Glomerular endothelial cell (primary cell): ENCODE data around the gene GNL2. TPM values are rescaled to one million over a fixed set of nuclear protein-coding genes. Genes with fewer than 3 reads are reported as not detected.

Source experiments
- DNase-seq: peaks from one replicate; pipeline ENCODE4 v3.0.0-alpha.2; 2011; ENCODE audit warnings: low read depth, low spot score; ENCODE audit errors: extremely low read depth
- total RNA-seq: library from RNA; depleted of rRNA; stranded (reverse); fragments of >200 nt; gene quantifications from 2 replicates; pipeline ENCODE4 v1.2.3, GENCODE V29; 2015

GNL2 gene
- 40.6 and 55.2 TPM in 2 replicates for total RNA-seq

- peak; percentile 66 for DNase-seq
Measured at GRCh38 chr1:37595440-37596181, at the start of gene GNL2. Gene GNL2 (minus strand): TSS chr1:37595937. CDS start chr1:37595822, 115 bp downstream.

DNA sequence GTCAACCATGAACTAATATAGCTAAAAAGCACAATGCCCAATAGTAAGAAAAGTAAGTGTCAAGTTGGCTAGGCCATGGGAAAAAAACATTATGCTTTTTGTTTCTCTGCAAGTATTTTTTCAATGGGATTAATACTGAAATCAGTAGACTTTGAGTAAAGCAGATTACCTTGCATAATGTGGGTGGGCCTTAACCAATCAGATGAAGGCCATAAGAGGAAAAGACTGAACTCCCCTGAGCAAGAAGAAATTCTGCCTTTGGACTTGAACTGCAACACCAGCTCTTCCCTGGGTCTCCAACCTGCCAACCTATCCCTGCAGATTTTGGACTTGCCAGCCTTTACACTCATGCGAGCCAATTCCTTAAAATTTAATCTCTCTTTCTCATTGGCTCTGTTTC, 45.3 kb upstream of the GNL2 start:
- no peak for DNase-seq

DNA sequence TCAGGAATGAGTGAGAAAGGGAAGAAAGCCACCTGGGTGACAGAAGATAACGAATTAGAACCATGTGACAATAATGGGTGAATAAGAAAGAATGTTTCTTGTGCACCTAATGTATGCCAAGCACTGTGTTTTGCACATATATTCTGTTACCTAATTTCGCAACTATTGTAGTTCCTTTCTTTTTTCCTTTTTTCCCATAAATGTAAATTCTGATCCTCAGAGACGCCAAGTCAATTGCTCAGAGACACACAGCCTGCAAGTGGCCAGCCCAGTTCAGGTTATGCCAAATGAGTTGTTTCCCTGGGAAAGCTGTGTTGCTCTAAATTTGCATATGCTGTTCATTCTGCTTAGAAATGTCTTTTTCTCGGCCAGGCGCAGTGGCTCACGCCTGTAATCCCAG, 40.7 kb upstream of the GNL2 start:
- no peak for DNase-seq

DNA sequence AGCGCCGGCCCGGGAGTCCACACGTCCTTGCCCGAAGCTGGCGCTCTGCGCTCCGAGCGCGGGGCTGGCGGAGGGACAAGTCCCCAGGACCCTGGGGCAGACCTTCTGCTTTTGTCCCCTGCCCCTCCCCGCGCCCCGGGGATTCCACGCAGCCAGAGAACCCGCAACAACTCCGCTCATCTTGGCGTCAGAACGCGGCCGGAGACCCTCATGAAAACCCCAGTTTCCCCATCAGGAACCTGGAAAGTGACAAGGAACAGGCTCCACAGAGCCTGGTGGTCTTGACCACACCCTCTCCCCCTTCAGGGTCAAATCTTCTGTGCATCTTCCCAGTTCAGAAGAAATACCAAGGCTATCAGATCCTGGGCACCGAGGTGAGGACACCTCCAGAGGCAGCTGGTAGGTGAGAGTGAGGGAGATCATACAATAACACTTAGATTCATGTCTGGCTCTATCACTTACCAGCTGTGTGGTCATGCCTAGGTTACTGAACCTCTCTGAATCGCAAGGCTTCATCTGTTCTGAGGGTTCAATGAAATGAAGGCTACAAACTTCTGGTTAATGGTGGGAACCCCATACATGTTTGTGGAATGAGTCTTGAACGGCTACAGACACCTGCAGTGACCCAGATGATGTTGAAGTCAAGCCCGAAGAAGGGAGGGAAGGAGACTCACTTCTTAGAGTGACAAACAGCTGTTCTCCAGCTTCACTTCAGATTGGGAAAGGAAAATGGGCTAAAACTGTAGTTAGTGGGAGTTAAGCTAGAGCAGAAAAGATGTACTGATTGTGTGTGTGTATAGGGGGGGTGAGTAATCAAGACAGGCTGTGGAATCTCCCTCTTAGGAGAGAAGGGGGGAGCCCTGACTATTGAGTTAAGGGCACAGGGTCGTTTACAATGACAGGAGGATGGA, 39.5 kb upstream of the GNL2 start:
- DNase-seq = no peak

DNA sequence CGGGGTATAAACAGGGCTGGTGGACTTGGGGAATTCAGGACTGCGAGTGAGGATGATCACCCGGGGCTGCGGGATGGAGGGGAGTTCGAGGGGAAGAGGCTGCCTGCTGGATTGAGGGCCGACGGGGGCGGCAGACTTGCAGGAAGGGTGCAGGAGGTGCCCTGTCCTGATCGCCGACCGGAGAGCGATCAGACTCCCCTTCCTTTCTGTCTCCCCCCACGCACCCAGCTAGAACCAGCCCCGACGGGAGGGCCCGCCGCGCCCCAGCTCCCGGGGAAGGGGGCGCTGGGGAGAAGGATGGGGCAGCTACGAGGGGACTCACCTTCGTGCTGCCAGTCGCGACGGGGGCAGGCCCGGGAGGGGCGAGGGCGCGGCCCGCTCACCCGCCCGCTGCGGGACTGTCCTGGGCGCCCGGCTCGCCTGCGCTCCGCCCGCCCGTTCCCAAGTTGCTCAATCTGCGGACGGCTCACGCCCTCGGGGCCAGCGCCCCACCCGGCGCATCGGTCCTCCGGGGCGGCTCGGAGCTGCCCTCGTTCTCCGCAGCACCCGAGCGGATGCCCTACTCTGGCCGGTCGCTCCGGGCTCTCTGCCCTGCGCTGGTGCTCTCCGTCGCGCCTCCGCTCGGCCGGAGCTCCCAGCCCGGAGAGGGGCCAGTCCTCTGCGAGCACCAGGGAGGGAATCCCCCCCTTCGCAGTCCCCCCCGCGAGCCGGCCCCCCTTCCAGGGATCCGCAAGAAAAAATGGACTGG, 38.7 kb upstream of the GNL2 start, which contains the start of gene RSPO1:
TSS of gene RSPO1 (minus strand) at position 649 of the 748 bp plus-strand sequence. CDS start 5,231 bp downstream, outside the sequence.
- no peak for DNase-seq

DNA sequence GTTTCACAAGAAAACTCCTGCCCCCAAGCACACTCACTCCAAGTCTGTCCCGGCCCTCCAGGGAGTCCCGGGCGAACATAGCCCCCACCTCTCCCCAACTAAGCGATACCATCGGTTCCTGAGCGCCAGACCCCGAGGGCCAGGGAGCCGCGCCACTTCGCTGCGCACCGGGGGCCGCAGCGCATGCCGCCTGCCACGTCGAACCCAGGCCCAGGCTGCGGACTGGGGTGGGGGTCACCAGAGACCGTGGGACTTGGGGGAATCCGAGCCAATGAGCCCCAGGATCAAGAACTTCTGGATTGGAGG, 38.2 kb upstream of the GNL2 start:
- DNase-seq = no peak

DNA sequence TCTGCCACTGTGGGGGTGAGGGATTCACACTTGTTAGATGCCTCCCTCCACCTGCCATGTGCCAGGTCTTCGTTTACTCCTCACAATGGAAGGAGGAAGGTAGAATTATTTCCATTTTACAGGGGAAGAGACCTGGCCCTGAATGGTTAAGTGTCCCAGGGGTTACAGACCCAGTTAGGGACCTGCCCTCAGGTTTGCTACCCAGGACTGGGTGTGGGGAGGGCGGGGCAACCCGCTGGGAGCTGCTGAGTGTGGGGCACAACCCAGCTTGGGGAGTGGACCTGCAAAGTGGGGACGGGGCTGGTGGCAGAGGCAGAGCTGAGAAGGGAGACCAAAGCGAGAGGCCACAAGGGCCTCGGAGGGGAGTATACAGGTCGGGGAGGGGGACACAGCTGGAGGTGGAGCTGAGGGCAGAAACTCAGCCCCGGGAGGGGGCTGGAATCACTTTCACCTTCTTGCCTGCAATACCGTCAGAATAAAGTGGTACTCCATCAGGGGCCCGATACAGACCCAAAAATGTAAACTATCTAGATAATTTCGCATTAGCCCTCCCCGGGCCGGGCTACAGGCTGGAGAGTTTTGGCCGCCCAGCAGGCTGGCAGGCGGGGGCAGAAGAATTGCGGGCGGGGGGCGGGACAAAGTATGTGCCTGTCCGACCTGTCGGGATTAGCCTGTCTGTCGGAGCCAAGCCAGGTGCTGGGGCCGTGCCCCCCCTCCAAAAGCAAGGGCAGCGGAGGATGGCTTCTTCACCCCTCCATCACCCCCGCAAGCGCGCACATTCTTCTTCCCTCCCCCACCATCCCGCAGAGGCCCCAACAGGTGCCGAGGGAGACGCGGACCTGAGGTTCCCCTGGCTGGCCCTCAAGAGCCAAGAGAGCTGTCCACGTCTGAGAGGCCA, 37.6 kb upstream of the GNL2 start:
- no peak for DNase-seq

GRCh38 chr1:37631036-37631435, 35.3 kb upstream of the GNL2 start:
- no peak for DNase-seq

DNA sequence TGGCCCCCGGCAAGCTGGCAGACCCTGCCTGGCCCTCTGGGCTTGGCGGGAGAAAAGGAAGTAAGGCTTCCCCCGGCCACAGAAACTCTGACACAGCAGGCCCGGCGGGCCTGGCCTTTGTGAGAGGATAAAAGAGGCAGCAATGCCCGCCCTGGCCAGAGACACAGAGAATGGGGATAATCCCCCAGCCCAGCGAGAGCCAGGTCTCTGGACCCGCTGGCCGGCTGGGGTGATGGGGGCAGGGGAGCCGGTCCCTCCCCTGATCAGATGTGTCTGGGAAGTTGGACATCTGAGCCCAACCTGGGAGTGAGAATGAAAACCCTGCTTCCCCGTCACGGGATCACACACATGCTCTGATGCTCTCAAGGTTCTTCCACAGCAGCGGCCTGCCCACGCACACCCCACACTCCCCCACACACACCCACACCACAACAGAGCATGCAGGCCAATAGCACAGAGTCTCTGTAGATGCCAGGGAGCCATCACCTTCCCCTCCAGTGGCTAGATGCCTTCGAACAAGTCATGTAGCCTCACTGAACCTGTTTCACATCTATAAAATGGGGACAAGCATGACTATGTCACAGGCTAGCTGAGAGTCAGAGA, 34.8 kb upstream of the GNL2 start:
- DNase-seq = no peak

GRCh38 chr1:37629726-37630425, 34.1 kb upstream of the GNL2 start:
- no peak for DNase-seq

GRCh38 chr1:37629008-37629407, 33.3 kb upstream of the GNL2 start:
- no peak for DNase-seq

DNA sequence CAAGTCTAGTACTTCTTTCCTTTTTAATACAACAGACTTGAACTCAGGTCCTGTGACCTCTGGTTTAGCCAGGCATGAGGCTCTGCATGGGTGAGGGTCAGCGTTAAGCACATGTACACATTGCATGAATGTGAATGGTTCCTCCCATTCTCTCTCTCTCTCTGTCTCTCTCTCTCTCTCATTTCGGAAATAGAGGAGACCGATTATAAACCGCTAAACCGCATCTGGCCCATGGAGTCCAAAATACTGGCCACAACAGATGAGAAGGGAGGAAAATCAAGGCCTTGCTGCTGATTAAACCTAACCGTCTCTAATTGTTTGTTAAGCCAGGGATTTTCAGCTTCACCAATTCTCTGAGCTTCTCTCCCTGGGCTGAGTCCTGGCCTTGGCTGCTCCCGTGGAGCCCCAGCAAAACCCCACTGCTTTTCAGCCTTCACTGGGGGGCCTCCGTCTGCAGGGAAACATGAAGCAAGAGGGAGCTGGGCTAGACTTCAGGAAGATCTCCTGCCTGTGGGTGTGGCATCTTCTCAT, 32.4 kb upstream of the GNL2 start:
- DNase-seq = no peak

DNA sequence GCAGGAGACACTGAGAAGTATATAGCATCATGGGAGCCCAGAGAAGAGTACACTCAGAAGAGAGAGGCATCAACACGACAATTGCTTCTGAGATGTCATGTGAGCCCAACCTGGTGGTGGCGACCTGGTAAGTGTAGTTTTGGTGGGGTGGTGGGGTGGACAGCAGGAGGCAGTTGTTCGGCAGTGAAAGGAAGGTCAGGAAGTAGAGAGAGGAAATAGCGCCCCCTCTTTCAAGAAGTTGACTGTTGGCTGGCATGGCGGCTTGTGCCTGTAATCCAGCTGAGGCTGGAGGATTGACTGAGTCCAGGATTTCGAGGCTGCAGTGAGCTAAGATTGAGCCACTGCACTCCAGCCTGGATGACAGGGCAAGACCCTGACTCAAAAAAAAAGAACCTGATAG, 26.4 kb upstream of the GNL2 start:
- no peak for DNase-seq

DNA sequence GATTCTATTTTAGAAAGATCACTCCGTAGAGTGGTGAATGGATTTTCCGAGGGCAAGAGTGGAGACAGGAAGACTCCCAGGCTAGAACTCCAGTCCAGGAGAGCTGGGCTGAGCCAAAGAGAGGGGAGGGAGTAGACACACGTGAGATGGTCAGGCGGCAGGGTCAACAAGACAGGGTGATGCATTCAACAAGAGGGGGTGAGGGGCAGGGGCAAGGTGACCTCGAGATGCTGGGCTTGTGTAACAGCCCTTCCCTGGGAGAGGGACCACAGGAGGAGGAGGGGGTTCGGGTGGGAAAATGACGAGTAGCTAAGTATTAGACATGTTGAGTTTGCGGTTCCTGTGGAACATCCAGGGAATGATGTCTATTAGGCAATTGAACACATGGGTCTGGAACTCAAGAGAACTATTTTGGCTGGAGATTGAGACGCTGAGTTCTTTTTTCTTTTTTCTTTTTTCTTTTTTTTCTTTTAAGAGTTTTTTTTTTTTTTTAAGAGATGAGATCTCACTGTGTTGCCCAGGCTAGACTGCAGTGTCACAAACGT, 25.7 kb upstream of the GNL2 start:
- DNase-seq = no peak

- DNase-seq = no peak
Measured at GRCh38 chr1:37620707-37621106, 25.0 kb upstream of the GNL2 start.

- no peak for DNase-seq
Measured at GRCh38 chr1:37616330-37616729, 20.6 kb upstream of the GNL2 start.

DNA sequence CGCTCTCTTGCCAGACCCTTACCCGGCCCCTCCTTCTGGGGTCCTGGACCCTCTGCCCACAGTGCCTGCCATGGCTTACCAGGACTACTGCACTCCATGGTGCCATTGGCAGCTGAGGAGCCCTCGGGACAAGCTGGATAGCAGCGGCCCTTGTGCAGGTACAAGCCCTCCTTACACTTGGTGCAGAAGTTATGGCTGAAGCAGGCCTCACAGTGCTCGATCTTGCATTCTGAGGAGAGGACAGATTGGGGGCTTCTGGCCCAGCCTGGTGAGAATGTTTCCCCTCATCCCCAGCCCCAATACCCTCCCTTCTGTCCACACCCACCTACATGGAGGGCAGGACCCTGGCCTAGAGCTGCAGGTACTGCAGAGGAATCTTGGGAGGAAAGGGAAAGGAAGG, 18.4 kb upstream of the GNL2 start:
- DNase-seq = no peak

DNA sequence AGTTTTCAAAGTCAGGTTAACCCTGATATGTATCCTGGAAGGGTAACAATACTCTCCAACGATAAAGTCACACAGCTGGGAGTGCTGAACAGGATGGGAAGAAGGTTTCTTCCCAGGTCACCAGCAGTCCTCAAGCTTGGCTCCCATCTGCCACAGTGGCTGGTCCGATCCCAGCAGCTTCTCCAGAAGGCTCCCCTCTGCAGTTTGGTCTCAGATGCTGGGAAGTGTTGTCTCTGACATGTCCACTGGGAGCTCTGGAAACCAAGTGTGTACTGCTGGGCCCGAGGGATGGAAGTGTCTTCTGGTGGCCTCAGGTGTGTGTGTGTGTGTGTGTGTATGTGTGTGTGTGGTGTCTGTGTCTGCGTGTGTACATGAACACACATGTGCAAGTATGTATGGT, 16.4 kb upstream of the GNL2 start:
- no peak for DNase-seq

DNA sequence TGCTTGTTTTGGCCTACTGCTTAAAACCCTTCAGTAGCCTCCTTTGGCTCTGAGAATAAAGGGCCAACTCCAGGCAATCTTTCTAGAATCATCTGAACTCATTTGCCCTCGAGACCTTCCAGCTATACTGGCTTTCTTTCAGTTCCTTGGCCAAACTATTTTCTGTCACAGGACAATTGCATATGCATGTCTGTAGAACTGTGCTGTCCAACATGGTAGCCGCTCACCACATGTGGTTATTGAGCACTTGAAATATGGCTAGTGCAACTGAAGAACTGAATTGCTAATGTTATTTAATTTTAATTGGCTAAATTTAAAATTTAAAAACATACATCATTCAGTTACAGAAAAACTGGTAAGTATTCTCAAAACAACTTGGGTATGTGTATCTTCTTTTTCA, 14.3 kb upstream of the GNL2 start:
- no peak for DNase-seq
